Mucosa of rectum (tissue), 2 donors: ENCODE data around the gene HIVEP2.

Experiments
- H3K27ac ChIP-seq, 2 donors: one replicate each; pipeline ENCODE4 v1.7.0; 2013; ENCODE audit warnings: inconsistent platforms in 2 of 2, low read depth in 2 of 2, low read length in 2 of 2
- H3K27me3 ChIP-seq, 2 donors: one replicate each; pipeline ENCODE4 v1.7.0; 2013; ENCODE audit warnings: low read length in 2 of 2; ENCODE audit not compliant: control insufficient read depth in 2 of 2, insufficient read depth in 2 of 2
- H3K36me3 ChIP-seq, 2 donors: one replicate each; pipeline ENCODE4 v1.7.0; 2013; ENCODE audit warnings: low read length in 2 of 2; ENCODE audit not compliant: control insufficient read depth in 2 of 2, insufficient read depth in 2 of 2
- H3K4me1 ChIP-seq, 2 donors: one replicate each; pipeline ENCODE4 v1.7.0; 2013; ENCODE audit warnings: low read length in 2 of 2, mild to moderate bottlenecking in 1 of 2; ENCODE audit not compliant: control insufficient read depth in 2 of 2, insufficient read depth in 2 of 2
- H3K4me3 ChIP-seq, 2 donors: one replicate each; pipeline ENCODE4 v1.7.0; 2013; ENCODE audit warnings: low read length in 2 of 2
- H3K9ac ChIP-seq, 2 donors: one replicate each; pipeline ENCODE4 v1.7.0; 2013; ENCODE audit warnings: low read length in 2 of 2, low read depth in 1 of 2, mild to moderate bottlenecking in 1 of 2
- H3K9me3 ChIP-seq, 2 donors: one replicate each; pipeline ENCODE4 v1.7.0; 2013; ENCODE audit warnings: low read length in 2 of 2; ENCODE audit not compliant: control insufficient read depth in 2 of 2
- donor health status: healthy.
- donor health status: Normal muscosa, but diverticular disease.

Gene HIVEP2

GRCh38 chr6:142737368-142738034 is 207.5 kb downstream of the HIVEP2 start:
- Histone ChIP-seq H3K9ac (no peak overlapping the region), H3K27ac (no peak overlapping the region), H3K4me3 (no peak overlapping the region), H3K27me3 (no peaks in the 10 kb centered on the region), H3K4me1 (no peaks in the 10 kb centered on the region), H3K9me3 (no peaks in the 10 kb centered on the region), H3K36me3 (no peaks in the 10 kb centered on the region)

- Histone ChIP-seq H3K4me3 (no peak overlapping the region), H3K9ac (no peak overlapping the region), H3K9me3 (no peaks in the 10 kb centered on the region), H3K27ac (no peak overlapping the region), H3K4me1 (no peaks in the 10 kb centered on the region), H3K36me3 (no peaks in the 10 kb centered on the region), H3K27me3 (no peaks in the 10 kb centered on the region)
Measured at GRCh38 chr6:142735204-142735603, 209.8 kb downstream of the HIVEP2 start.

GRCh38 chr6:142732790-142733189 is 212.2 kb downstream of the HIVEP2 start:
- no peak overlapping the region for H3K4me3 ChIP-seq
- H3K27me3 ChIP-seq: no peaks in the 10 kb centered on the region
- H3K27ac ChIP-seq: no peak overlapping the region
- H3K9me3 ChIP-seq: no peaks in the 10 kb centered on the region
- H3K9ac ChIP-seq: no peak overlapping the region
- no peaks in the 10 kb centered on the region for H3K36me3 ChIP-seq
- peaks cover 3% of the 10 kb centered on the region in 2 donors for H3K4me1 ChIP-seq

GRCh38 chr6:142731611-142732010 is 213.4 kb downstream of the HIVEP2 start:
- H3K27ac ChIP-seq: no peak overlapping the region
- H3K27me3 ChIP-seq: no peaks in the 10 kb centered on the region
- no peaks in the 10 kb centered on the region for H3K36me3 ChIP-seq
- no peaks in the 10 kb centered on the region for H3K9me3 ChIP-seq
- no peak overlapping the region for H3K4me3 ChIP-seq
- peaks cover 3% of the 10 kb centered on the region in 2 donors for H3K4me1 ChIP-seq
- H3K9ac ChIP-seq: no peak overlapping the region

GRCh38 chr6:142729618-142730017 is 215.4 kb downstream of the HIVEP2 start:
- no peak overlapping the region for H3K27ac ChIP-seq
- no peak overlapping the region for H3K4me3 ChIP-seq
- H3K36me3 ChIP-seq: no peaks in the 10 kb centered on the region
- H3K4me1 ChIP-seq: peaks cover 3% of the 10 kb centered on the region in 2 donors
- H3K27me3 ChIP-seq: no peaks in the 10 kb centered on the region
- no peak overlapping the region for H3K9ac ChIP-seq
- no peaks in the 10 kb centered on the region for H3K9me3 ChIP-seq

GRCh38 chr6:142728910-142729481 is 216.0 kb downstream of the HIVEP2 start:
- Histone ChIP-seq H3K9ac (no peak overlapping the region), H3K27me3 (no peaks in the 10 kb centered on the region), H3K4me1 (peaks cover 3% of the 10 kb centered on the region in 2 donors), H3K27ac (no peak overlapping the region), H3K36me3 (no peaks in the 10 kb centered on the region), H3K4me3 (peak overlapping the region in 1 of 2 donors; percentile 32), H3K9me3 (no peaks in the 10 kb centered on the region)

- peaks cover 3% of the 10 kb centered on the region in 2 donors for H3K4me1 ChIP-seq
- no peaks in the 10 kb centered on the region for H3K9me3 ChIP-seq
- H3K27ac ChIP-seq: no peak overlapping the region
- no peaks in the 10 kb centered on the region for H3K27me3 ChIP-seq
- H3K9ac ChIP-seq: no peak overlapping the region
- no peak overlapping the region for H3K4me3 ChIP-seq
- no peaks in the 10 kb centered on the region for H3K36me3 ChIP-seq
Measured at GRCh38 chr6:142728364-142728763, 216.6 kb downstream of the HIVEP2 start.

- no peak overlapping the region for H3K4me3 ChIP-seq
- H3K27me3 ChIP-seq: no peaks in the 10 kb centered on the region
- H3K27ac ChIP-seq: no peak overlapping the region
- H3K9ac ChIP-seq: no peak overlapping the region
- H3K36me3 ChIP-seq: no peaks in the 10 kb centered on the region
- no peaks in the 10 kb centered on the region for H3K9me3 ChIP-seq
- peaks cover 3% of the 10 kb centered on the region in 2 donors for H3K4me1 ChIP-seq
Measured at GRCh38 chr6:142726616-142727015, 218.4 kb downstream of the HIVEP2 start.

- peaks cover 3% of the 10 kb centered on the region in 2 donors for H3K4me1 ChIP-seq
- no peak overlapping the region for H3K27ac ChIP-seq
- no peaks in the 10 kb centered on the region for H3K9me3 ChIP-seq
- no peak overlapping the region for H3K9ac ChIP-seq
- no peaks in the 10 kb centered on the region for H3K36me3 ChIP-seq
- H3K27me3 ChIP-seq: no peaks in the 10 kb centered on the region
- no peak overlapping the region for H3K4me3 ChIP-seq
Measured at GRCh38 chr6:142725024-142725770, 219.8 kb downstream of the HIVEP2 start.

GRCh38 chr6:142722841-142723240 is 222.1 kb downstream of the HIVEP2 start:
- no peak overlapping the region for H3K9ac ChIP-seq
- H3K4me3 ChIP-seq: no peak overlapping the region
- H3K27ac ChIP-seq: no peak overlapping the region
- H3K9me3 ChIP-seq: peaks cover 0 to 4% of the 10 kb centered on the region in 2 donors
- H3K36me3 ChIP-seq: no peaks in the 10 kb centered on the region
- H3K4me1 ChIP-seq: no peaks in the 10 kb centered on the region
- no peaks in the 10 kb centered on the region for H3K27me3 ChIP-seq
